Stromal cell of bone marrow (primary cell): Measurements from ENCODE around the gene CALCR.
A peak's percentile ranks its signal among the peaks of the same experiment; 100 is the strongest.
"Not testable (repeated sequence)": the region's sequence is repeated elsewhere in the genome, so short reads cannot be mapped to it uniquely, and the experiment has no call there.

ENCODE experiments used
- DNase-seq: peaks from one replicate; pipeline ENCODE4 v3.0.0-alpha.2; 2012; ENCODE audit warnings: low read depth

The CALCR gene

DNA sequence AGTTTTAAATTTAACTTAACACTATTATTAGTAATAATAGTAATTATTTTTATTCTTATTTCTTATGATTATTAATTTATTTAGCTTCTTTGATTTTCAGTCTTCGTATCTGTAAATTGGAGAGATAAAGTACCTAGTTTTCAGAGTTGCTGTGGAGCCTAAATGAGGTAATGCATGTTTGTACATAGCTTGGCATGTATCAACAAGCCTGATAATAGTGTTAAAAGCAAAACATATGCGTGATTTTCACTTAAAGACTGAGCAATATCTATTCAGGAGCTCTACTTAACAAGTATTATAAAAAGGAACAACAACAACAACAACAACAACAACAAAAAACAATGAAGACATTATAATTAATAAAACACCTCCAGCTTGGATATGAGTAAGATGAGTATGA lies 12.4 kb downstream of the CALCR start:
- no peak for DNase-seq

DNA sequence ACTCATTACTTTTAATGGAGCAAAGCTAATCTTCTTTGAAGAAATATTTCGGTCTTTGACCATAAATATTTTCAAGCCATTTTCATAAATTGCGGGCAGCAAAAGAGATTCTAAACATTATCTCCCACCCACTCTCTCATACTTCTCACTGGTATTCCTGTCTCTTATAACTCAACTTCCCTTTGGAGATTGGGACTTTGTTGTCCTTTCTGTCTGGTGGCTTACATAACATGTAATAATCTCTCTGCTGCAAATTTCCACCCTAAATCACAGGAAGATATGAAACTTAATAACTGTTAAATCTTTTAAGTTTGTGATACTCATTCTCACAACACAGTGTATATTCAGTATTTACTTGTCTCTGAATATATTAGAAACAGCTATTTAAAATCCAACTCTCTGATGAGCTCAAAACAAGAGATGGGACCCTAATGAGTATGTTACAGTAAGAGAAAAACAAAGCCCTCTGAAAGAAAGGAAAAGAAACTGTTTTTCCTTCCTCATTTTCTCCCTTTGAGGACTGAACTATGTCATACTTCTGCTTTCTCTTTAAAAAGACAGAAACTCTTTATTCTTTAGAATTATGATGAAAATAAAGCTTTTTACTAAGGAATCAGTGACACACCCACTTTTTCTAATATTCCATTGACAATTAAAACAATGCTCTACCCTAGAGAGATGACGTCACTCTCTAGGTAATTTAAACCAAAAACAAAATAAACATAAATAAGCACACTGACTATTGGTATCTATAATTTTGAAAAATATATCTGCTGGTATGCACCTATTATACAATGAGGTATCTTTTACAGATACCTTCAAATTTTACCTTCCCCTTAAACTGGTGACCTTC lies 14.7 kb downstream of the CALCR start:
- DNase-seq, result no peak

DNA sequence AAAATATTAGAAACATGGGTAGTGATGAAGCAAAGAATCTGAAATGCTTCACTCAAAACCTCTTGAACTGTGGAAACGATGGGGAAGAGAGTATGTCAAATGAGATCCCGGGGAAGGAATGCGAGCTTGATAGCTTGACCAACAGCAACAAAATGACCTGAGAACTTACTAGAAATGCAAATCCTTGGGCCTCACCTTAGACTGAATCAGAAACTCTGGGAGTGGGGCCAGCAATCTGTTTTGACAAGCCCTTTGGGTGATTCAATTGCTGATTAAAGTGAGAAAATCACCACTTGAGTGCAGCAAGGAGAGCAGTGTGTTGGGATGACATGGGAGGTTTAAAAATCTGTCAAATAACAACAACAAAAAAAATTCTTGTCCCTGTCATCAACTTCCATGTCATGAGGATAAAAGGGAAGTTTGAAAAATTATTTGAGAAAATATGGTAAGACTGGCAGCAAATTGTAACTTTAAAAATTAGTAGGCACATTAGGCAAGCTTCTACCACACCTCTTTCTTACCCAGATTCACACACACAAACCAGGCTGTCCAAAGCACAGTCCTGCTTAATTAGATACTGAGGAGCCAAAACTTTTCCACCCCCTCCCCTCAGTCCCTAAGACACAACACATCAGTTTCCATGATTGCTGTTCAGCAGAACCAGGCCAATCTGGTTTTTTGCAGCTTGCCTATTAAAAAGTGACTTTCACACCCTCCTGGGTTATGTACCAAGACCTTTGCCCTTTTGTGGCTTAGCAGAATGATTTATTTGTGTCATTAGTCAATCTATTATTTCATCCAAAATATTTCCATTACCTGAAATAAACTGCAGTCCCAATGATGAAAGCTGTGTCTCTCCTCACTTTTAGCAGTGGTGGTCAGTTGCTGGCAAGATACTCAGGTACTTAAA lies 15.6 kb downstream of the CALCR start:
- no peak for DNase-seq

DNA sequence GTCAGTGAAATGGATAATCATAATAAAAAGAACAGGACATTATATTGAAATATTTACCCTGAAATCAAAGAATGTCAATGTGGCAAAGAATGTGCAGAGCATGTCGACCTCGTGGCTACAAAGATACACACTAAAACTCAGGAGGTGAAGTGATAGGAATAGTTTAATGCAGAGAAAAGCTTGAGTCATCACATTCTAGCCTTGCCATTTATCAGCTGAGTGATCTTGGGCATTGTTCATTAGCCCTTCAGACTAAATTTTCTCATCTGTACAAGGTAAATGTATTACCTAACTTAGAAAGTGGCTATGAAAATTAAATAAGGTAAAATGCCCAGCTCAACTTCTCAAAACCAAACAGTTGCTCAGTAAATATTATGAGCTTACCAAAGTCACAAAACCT lies 22.6 kb downstream of the CALCR start:
- DNase-seq, result no peak

DNA sequence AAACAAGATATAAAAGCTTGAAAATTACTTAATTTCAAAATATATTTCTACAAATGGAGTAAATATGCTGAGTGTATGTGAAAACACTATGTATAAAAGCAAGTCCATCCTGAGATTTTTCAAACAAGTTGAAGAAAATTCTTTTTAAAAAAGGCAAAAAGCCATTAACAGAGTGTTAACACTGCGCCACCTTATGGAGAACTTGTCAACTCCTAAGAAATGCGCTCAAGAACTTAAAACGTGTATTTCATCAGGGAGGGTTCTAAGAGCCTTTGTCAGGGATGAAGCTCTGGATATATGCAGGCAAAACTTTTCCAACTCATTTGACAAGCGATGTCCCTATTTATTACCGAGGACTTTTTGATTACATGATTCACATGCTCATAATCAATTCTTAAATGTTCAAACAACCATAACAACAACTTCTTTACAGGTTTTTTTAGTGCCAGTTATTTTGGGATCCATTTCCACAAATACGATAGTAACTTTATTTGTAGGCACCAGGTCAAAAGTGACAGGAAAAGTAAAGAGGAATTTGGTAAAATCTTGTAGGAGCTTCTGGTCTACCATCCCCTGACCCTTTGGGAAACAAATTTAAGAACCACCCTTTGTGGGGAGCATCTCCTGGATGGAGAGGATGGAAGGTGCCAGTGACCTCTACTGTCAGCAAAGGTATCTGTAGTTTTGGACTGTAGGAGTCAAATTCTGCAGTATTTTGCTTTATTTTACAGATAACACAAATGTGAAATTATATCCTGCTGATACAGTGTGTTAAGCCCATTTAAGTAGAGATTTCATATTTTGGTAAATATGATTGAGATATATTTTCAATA lies 23.2 kb downstream of the CALCR start:
- peak; percentile 43 for DNase-seq

DNA sequence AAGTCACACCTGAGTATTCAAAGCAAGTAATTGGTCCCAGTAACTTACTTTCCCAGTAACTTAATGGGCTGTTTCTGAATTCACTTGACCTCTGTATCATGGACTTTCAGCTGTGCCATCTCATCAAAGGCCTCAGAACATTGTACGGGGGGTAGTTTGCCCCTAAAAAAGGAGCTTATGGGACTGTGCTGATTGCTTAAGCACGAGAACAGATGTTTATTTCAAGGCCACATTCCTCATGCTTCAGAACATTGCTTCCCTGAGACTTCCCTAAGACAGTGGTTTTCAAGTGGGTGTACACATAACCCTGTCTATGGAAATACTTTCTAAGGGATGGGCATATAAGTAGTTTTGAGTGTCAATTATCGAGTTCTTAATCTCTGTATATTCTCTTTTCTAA lies 26.8 kb downstream of the CALCR start:
- no peak for DNase-seq

DNA sequence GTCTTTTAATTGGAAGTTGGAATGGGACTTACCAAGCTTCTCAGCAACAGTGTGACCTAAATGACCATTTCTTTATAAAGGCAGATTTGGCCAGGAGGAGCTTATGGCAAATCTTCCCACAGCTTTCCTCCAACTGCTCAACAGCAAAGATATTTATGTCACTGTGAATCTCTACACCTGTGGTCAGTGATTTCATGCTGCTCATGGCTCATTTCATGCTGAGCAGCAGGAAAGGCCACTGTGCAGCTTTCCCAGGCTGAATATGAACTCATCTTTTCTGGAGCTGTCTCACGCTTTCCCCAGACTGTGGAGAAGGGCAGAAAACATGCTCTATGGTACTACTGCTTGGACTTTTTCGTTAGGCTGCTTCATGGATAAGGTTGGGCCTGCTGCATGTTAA lies 29.8 kb downstream of the CALCR start:
- DNase-seq, result no peak

DNA sequence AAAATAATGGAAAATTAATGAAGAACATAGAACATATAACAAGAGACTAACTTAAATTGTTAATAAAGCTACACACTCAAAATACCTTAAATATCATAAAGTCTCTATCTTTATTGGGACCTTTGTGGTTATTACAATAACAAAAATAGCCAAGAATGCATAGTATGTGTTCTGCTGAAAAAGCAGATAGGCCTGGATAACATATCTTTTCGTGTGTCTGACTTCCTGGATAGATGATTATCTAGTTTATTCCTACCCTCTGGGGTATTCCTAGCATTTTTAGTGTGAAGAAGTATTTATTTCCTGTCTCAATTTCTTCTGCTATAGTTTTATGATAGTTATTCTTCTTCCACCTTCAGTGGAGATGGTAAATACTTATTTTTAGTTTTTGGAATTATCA lies 36.5 kb downstream of the CALCR start:
- DNase-seq, result no peak

DNA sequence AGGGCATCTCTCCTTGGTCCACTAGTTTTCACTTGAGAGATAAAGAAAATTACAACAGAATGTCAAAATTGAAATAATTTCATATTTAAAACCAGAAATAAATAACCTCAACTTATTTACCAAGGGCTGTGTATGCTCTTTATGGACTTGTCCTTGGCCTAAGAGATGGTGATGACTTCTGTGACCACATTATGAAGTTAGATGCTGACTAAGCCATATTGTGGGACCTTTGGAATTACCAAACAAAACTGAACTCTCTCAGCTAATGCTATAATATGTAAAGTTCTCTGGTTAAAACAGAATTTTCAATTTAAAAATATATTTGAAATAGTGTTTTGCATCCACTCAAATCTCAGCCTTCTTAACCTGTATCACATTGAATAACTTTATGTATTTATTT lies 38.9 kb downstream of the CALCR start:
- DNase-seq, result no peak

DNA sequence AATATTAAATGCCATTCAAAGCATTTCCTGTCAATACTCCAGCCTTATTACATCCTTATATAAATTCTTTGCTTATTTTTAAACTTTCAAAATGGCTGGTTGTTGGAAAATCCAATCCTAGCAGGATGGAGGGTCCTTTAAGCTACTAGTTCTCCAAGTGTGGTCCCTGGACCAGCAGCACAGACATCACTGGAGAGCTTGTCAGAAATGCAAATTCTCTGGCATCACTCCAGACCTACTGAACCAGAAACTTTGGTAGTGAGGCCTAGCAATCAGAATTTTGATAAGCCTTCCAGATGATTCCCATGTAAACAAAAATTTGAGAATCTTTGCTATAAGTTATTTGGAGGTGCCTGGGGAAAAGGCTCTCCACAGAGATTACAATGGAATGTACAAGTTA lies 43.8 kb downstream of the CALCR start:
- DNase-seq, result no peak

DNA sequence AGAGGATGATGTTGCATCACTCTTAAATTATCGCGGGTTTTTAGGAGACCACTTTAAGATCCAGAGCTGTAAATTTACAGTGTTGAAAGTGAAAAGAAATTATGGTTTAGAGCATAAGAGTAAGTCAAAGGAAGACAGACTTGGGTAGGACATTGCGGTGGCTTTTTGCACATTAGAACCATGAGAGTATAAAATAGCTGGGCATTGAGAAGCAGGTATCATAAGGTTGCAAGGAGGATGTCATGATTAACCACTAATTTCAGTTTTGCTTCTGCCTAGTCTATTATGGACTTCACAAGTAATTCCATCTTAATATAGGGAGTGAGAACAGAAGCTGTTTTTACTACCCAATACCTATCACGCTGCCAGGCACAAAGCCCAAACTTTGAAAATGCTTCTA lies 57.7 kb downstream of the CALCR start:
- no peak for DNase-seq

DNA sequence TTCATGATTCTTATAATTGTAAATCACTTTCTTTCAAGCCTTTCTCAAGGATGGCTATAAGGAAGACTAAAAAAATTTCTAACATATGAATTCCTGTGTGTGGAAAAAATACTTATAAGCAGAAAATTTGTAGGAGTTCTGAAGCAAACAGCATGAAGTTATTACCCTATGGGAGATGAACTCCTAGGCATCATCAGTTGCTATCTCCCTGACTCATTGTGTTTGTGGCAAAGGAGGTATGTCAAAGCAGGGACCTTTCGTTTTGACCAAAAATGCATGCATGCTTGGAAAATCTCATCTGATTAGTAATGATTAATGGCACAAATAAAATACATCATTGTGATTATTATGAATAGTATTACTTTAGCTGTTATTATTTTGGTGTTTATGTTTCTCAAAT lies 59.4 kb downstream of the CALCR start:
- no peak for DNase-seq

DNA sequence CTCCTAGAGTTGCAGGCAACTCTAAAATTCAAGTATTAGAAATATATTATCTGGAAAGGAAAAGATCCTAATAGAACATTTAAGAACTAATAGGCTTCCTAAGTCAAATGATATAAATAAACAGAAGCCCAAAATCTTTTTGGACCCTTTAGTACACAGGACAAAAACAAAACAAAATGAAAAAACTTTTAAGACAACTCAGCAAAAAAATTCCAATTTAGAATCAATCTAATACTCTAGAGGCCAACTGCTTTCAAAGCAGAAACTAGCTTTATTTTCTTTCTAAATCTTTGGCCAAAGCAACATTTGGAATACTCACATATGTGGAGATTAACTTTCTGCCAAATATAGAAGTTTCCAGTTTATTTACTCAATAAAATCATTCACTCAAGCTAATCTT lies 65.2 kb downstream of the CALCR start:
- no peak for DNase-seq

DNA sequence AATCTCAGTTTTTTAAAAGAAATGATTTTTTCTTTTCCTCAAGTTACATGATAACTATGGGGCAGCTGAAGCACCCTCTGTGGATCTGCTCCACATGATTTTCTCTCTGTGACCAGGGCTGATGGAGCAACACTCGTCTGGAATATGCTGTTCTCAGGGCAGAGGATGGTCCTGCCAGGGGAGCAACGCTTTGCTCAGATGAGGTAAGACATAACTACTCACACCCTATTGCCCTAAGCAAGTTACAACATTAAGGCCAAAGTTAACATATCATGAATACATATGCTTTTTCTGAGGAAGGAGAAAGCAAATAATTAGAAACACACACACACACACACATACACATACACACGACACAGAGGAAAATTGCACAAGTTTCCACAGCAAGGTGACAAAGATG lies 71.4 kb downstream of the CALCR start:
- DNase-seq, result no peak

DNA sequence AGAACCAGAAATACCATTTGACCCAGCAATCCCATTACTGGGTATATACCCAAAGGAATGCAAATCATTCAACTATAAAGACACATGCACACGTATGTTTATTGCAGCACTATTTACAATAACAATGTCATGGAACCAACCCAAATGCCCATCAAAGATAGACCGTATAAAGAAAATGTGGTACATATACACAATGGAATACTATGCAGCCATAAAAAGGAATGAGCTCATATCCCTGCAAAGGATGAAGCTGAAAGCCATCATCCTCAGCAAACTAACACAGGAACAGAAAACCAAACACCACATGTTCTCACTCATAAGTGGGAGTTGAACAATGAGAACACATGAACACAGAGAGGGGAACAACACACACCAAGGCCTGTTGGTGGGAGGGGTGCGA lies 82.7 kb downstream of the CALCR start:
- DNase-seq, result not testable (repeated sequence)

DNA sequence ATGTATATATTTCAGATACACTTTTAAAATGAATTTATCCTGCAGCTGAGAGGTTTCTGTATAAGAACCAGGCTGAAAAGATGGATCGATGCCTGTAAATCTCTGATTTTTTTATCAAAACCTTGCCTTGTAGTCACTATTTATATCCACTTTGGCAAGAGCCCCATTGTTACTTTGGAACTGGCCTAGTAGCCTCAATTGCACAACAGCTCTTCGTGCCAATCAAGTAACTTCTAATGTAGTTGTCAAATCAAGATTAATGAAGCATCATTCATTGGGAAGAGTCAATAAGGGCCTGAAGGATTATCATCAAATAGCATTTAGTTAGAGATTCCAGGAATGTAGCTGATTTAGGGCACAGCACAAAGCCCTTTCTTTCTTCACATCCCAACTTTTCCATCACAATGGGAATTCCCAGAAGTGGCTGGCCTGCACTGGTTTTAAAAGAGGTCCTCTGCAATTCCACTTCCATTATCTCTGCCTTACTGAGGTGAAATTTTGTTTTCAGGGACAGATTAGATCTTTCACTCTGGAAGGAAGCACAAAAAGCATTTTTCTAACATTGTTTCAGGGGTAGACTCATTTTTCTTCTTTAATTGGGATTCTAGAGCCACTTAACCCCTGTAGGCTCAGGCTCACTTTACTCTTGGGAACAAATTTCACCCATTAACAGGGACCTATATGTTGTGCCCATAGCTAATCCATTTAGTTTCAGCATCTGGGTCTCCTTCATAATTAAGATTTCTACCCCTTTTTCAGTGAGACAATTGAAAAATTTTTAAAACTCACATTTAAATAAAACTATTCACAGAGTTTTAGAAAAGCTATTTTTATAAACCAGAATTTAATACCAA lies 97.8 kb downstream of the CALCR start:
- no peak for DNase-seq

DNA sequence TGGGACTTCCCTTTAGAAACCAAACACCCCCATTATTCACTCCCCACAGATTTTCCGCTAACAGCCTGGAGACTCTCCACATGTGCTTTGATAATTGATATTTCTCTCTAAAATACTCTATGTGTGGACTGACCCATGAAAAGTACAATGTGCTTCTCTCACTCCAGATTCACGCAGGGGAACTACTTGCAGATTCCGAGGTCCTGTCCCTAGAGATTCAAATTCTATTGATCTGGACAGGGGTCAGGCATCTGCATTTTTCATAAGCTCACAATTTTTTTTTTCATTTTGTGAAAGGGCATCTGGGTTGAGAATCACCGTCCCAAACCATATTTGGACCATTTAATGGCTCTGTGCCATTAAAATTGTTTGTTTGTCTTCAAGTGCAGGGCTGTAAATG lies 98.7 kb downstream of the CALCR start:
- DNase-seq, result no peak

DNA sequence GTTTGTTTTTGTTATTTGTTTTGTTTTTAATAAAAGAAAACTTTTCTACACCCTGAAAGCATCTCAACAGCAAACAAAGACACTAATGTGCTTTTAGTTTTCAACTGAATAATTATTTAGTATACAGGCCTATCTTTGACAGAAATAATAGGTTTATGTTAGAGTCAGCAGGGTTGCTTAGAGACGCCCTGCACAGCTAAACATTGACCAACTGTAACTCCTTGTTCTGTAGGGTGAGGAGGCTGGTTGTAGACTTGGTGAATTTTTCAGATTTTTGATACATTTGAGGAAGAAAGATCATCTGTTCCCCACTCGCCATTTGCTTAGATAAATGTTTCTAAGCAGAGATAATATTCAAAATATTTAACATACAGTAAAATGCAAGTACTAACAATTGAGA lies 103.1 kb downstream of the CALCR start:
- DNase-seq, result no peak

DNA sequence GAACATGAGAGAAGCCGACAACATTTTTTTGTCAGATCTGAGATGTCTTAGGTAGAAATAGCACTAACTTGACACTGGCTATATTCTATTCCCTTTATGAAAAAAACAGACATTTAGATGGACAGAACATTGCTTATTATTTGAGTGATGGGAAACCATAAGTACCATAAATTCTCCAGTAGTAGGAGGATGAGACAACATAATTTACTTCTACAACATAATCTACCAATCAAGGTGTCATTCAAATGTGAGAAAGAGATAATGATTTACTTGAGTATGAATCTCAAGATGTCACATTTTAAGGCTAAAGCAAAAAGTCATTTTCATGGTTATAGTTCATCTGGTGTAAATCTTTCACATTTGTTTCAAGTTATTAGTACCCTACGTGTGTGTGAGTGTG lies 110.8 kb downstream of the CALCR start:
- no peak for DNase-seq

DNA sequence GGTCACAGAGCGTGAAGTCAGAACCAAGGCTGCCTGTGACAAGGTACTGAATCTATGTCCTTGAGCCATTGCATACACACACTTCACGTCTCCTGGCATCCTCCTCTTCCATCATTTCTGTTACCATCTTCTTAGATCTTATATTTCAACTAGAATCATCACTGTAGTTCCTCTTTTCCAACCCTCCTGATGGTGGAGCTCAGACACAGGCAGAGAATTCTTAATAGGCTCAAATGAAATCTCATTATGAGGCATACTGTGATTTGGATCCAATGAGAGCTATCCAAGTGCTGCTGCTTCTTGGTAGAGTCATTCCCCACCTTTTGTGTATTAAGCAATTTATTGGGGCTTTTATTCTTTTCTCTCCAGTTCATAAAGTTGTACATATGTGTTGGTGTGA lies 113.2 kb downstream of the CALCR start:
- no peak for DNase-seq

DNA sequence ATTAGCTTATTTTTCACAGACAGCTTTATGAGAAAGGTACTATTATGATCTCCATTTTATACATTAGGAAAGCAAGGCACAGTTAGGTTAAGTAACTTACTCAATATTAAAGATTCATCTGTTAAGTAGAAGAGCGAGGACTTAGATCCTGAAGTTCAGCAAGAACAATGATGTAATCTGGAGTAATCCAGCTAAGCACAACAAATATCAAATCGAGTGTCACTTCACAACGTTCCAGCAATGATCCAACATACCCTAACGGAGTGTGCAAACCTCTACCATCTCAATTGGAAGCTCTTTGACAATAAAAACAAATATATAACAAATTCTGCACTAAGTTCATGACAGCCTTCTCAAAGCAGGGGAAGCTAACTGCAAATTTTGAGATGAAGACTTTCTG lies 121.3 kb downstream of the CALCR start:
- DNase-seq, result no peak

DNA sequence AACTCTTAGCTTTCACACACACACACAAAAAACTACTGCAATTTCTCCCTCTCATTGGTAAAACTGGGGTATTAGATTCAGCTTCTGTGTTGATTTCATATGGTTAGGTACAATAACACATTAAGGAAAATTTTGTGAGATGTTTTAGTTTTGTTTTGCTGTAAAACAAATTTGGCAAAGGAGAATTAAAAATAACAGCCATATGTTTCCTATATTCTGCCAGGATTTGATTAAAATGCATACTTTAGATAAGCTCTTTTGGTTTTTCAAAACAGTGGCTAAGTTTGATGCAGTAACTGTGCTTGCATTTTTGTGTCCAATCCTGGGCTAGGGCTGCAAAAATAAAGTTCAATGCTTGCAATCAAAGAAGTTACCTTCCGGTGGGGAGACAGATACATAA lies 126.3 kb downstream of the CALCR start:
- DNase-seq, result no peak
